ENCODE measurements around the gene VOPP1.
"Not testable (repeated sequence)": the region's sequence is repeated elsewhere in the genome, so short reads cannot be mapped to it uniquely, and the experiment has no call there.

Gene VOPP1

GRCh38 chr7:55591282-55591931, 19.1 kb upstream of the VOPP1 start:
- H3K9me3 Mint-ChIP-seq: no peaks in the 10 kb centered on the region
- H3K4me3 Mint-ChIP-seq: no peak overlapping the region
- intact Hi-C loops (cut with micrococcal nuclease): loop anchor here (10.0 kb wide), 2 partner anchors 157 to 317 kb away; no protein-coding TSS in a partner anchor
- H3K36me3 Mint-ChIP-seq (ENCODE audit: low read depth): no peaks in the 10 kb centered on the region
- H3K4me1 Mint-ChIP-seq (ENCODE audit: low read depth): peaks cover 38% of the 10 kb centered on the region
- no peak overlapping the region for H3K27ac Mint-ChIP-seq
- peaks cover 41% of the 10 kb centered on the region for H3K27me3 Mint-ChIP-seq

DNA sequence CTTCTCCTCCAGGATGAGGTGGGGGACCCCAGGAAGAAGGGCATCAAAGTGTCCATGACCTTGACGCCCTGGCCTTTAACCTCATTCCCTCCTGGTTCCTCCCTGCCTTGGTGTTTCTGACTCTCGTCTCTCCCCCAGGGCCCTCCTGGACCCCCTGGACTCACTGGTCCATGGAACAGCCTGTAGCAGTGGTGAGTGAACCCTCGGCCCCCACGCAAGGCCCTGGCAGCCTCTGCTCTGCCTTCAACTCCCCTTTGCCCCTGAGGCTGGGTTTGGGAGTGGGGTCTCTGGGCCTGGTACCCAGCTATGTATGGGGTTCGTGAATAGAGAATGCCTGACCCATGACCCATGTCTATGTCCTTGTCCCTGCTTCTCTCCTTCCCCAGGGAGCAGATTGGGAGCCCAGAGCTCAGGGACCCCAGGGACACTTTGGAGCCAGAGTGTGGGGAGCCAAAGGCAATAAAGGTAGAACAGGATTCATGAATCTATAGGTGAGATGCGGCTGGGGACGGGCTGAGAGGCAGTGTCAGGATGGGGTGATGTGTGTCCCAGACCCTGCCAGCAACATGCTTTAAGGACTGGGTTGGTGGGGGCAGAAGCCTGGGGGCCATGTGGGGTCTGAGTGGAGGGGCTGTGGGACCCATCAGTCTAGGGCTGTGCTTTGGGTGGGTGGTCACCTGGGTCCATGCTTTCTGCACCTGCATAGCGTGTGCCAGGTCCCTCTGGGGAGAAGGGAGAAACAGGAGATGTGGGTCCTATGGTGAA, 18.4 kb upstream of the VOPP1 start:
- Mint-ChIP-seq H3K4me1 (ENCODE audit: low read depth) (peaks cover 38% of the 10 kb centered on the region), H3K27ac (no peak overlapping the region), H3K36me3 (ENCODE audit: low read depth) (no peaks in the 10 kb centered on the region), H3K27me3 (peaks cover 41% of the 10 kb centered on the region), H3K9me3 (no peaks in the 10 kb centered on the region), H3K4me3 (no peak overlapping the region)
- intact Hi-C loops (cut with micrococcal nuclease): loop anchor here (10.0 kb wide), 2 partner anchors 156 to 316 kb away; no protein-coding TSS in a partner anchor

GRCh38 chr7:55589905-55590304, 17.6 kb upstream of the VOPP1 start:
- H3K27me3 Mint-ChIP-seq: peaks cover 41% of the 10 kb centered on the region
- H3K9me3 Mint-ChIP-seq: no peaks in the 10 kb centered on the region
- H3K27ac Mint-ChIP-seq: peak overlapping the region; percentile 55
- H3K4me3 Mint-ChIP-seq: no peak overlapping the region
- H3K4me1 Mint-ChIP-seq (ENCODE audit: low read depth): peaks cover 38% of the 10 kb centered on the region
- intact Hi-C loops (cut with micrococcal nuclease): loop anchor here (10.0 kb wide), 2 partner anchors 155 to 315 kb away; no protein-coding TSS in a partner anchor
- no peaks in the 10 kb centered on the region for H3K36me3 Mint-ChIP-seq (ENCODE audit: low read depth)

DNA sequence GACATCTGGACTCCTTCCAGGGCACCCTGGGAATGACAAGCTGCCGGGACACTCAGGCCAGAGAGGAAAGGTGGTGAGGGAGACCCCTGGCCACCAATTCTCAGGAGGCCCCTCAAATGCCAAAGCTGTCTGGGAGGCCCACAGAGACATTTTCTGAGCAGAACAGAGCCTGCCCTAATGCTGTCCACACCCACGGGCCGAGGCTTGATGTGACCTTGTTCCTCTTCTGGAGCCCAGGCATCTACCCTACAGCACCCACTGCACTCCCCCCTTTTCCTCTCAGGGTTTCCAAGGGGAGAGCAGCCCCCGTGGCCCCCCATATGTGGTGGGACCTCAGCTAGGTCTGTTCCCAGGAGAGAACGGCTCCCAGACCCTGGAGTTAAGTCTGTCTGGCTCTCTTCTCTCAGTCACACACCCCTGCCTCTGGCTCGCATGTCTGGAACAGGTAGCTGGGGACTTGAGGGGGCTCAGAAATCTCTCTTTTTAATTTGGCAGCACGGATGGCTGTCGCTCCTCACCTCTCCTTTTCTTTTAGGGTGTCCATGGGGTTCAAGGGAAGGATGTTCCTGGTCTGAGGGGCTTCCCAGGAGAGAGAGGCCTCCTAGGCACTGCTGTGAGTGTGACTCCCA, 16.8 kb upstream of the VOPP1 start:
- Mint-ChIP-seq H3K9me3 (no peaks in the 10 kb centered on the region), H3K4me1 (ENCODE audit: low read depth) (peaks cover 38% of the 10 kb centered on the region), H3K27ac (peak overlapping the region; percentile 55), H3K4me3 (no peak overlapping the region), H3K36me3 (ENCODE audit: low read depth) (no peaks in the 10 kb centered on the region), H3K27me3 (peaks cover 41% of the 10 kb centered on the region)
- intact Hi-C loops (cut with micrococcal nuclease): no loop called here

GRCh38 chr7:55588379-55588699, 16.0 kb upstream of the VOPP1 start:
- Mint-ChIP-seq H3K4me3 (no peak overlapping the region), H3K27ac (peak overlapping the region; percentile 55), H3K36me3 (ENCODE audit: low read depth) (no peaks in the 10 kb centered on the region), H3K4me1 (ENCODE audit: low read depth) (peaks cover 32% of the 10 kb centered on the region), H3K9me3 (no peaks in the 10 kb centered on the region), H3K27me3 (peaks cover 42% of the 10 kb centered on the region)
- intact Hi-C loops (cut with micrococcal nuclease): no loop called here

- intact Hi-C loops (cut with micrococcal nuclease): no loop called here
Measured at GRCh38 chr7:55587687-55588378, 15.5 kb upstream of the VOPP1 start.

DNA sequence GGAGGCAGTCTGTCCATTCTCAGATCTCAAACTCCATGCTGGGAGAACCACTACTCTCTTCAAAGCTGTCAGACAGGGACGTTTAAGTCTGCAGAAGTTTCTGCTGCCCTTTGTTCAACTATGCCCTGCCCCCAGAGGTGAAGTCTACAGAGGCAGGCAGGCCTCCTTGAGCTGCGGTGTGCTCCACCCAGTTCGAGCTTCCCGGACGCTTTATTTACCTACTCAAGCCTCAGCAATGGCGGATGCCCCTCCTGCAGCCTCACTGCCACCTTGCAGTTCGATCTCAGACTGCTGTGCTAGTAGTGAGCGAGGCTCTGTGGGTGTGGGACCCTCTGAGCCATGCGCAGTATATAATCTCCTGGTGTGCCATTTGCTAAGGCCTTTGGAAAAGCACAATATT, 10.4 kb upstream of the VOPP1 start:
- H3K4me3 Mint-ChIP-seq; intact Hi-C loops (cut with micrococcal nuclease); H3K4me1 Mint-ChIP-seq (ENCODE audit: low read depth); H3K36me3 Mint-ChIP-seq (ENCODE audit: low read depth); H3K9me3 Mint-ChIP-seq; H3K27ac Mint-ChIP-seq: not testable (repeated sequence)
- H3K27me3 Mint-ChIP-seq: peaks cover 40% of the 10 kb centered on the region

More at GRCh38 chr7:55587687-55588378, 15.5 kb upstream of the VOPP1 start:
- Mint-ChIP-seq H3K27me3 (peaks cover 47% of the 10 kb centered on the region), H3K27ac (peak overlapping the region; percentile 55), H3K36me3 (ENCODE audit: low read depth) (no peaks in the 10 kb centered on the region), H3K9me3 (no peaks in the 10 kb centered on the region), H3K4me3 (no peak overlapping the region), H3K4me1 (ENCODE audit: low read depth) (peaks cover 27% of the 10 kb centered on the region)

GRCh38 chr7:55576753-55577152, 4.5 kb upstream of the VOPP1 start:
- Mint-ChIP-seq H3K27ac (no peak overlapping the region), H3K9me3 (no peaks in the 10 kb centered on the region), H3K36me3 (ENCODE audit: low read depth) (peaks cover 2% of the 10 kb centered on the region), H3K27me3 (peaks cover 25% of the 10 kb centered on the region), H3K4me3 (no peak overlapping the region), H3K4me1 (ENCODE audit: low read depth) (peaks cover 28% of the 10 kb centered on the region)
- intact Hi-C loops (cut with micrococcal nuclease): no loop called here

GRCh38 chr7:55575733-55576132, 3.4 kb upstream of the VOPP1 start:
- peak overlapping the region; percentile 41 for H3K27ac Mint-ChIP-seq
- H3K4me1 Mint-ChIP-seq (ENCODE audit: low read depth): peaks cover 33% of the 10 kb centered on the region
- intact Hi-C loops (cut with micrococcal nuclease): no loop called here
- no peaks in the 10 kb centered on the region for H3K9me3 Mint-ChIP-seq
- peaks cover 7% of the 10 kb centered on the region for H3K36me3 Mint-ChIP-seq (ENCODE audit: low read depth)
- H3K4me3 Mint-ChIP-seq: no peak overlapping the region
- H3K27me3 Mint-ChIP-seq: peaks cover 20% of the 10 kb centered on the region

DNA sequence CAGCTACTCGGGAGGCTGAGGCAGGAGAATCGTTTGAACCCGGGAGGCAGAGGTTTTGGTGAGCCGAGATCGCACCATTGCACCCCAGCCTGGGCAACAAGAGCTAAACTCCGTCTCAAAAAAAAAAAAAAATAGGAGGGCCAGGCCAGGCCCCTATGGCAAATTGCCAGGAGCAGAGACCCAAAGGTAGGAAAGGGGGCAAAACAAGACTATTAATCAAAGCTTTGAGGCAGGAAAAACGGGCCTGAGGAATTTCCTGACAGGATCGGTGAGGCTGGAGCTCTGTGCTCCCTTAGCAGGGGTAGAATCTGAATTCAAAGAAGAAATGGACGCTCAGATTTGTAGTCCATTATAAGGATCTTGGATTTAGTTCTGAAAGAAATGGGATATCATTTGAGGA, 2.8 kb upstream of the VOPP1 start:
- H3K27ac Mint-ChIP-seq: peak overlapping the region; percentile 41
- H3K4me3 Mint-ChIP-seq: no peak overlapping the region
- peaks cover 19% of the 10 kb centered on the region for H3K27me3 Mint-ChIP-seq
- no peaks in the 10 kb centered on the region for H3K9me3 Mint-ChIP-seq
- H3K4me1 Mint-ChIP-seq (ENCODE audit: low read depth): peaks cover 39% of the 10 kb centered on the region
- intact Hi-C loops (cut with micrococcal nuclease): no loop called here
- H3K36me3 Mint-ChIP-seq (ENCODE audit: low read depth): peaks cover 13% of the 10 kb centered on the region

DNA sequence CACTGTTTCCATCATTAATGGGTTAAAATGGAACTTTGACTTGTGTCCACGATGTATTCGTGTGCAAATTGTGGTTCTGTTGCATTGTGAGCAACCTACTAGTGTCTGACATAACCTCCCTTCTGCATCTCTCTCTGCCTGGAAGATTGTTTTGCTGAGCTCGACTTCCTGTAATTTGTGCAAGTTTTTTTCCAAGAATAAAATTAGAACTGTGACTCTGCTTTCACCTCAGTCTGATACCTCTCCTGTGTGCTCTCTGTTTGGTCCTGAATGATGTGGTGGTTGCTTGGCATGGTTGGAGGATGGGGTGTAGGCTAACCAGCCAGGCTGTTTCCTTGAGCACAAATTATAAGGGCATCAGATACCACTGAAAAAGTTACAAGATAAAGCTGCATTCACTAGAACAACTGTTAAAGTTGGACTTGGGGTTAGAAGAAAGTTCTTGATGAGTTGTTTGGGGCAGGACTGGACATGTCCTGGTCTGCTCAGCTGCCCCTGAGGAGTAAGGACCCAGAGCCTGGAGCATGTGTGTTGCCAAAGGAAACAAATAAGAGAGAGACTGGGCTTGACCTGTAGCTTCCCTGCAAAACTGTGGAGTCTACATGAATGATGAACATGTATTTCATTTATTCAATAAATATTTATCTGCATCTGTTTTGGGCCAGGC, 1.9 kb upstream of the VOPP1 start:
- peaks cover 14% of the 10 kb centered on the region for H3K27me3 Mint-ChIP-seq
- peaks cover 22% of the 10 kb centered on the region for H3K36me3 Mint-ChIP-seq (ENCODE audit: low read depth)
- intact Hi-C loops (cut with micrococcal nuclease): no loop called here

DNA sequence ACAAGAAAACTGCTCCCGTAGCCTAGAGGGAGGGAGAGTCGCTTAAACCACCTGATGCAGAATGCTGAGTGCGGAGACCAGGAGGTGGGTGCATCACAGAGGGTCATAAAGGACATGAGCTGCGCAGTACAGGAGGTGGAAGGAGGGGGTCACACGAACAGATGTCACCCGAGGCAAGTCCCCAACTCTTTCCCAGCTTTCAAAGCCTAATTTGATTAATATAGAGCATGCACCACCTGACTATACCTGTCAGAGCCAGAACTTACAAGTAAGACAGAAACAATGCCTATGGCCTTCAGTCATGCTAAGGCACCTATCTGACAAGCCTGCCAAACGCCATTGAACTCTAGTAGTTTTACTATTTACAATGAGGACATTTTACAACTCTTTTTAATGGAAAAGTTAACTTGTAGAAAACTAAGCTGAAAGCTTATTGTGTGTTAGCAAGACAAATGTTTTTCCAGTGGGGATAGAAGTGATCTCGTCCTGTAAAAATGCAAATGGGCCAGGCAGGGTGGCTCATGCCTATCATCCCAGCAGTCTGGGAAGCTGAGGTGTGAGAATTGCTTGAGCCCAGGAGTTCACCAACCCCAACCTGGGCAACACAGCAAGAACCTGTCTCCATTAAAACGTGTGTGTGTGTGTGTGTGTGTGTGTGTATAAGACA, 1.1 kb upstream of the VOPP1 start:
- H3K27me3 Mint-ChIP-seq: peaks cover 12% of the 10 kb centered on the region
- peaks cover 56% of the 10 kb centered on the region for H3K4me1 Mint-ChIP-seq (ENCODE audit: low read depth)
- peak overlapping the region; percentile 71 for H3K4me3 Mint-ChIP-seq
- intact Hi-C loops (cut with micrococcal nuclease): no loop called here
- peak overlapping the region; percentile 71 for H3K27ac Mint-ChIP-seq
- H3K9me3 Mint-ChIP-seq: no peaks in the 10 kb centered on the region
- peaks cover 28% of the 10 kb centered on the region for H3K36me3 Mint-ChIP-seq (ENCODE audit: low read depth)

More for the DNA sequence above, 1.9 kb upstream of the VOPP1 start:
- Mint-ChIP-seq H3K27ac (peak overlapping the region; percentile 2), H3K9me3 (no peaks in the 10 kb centered on the region), H3K4me1 (ENCODE audit: low read depth) (peaks cover 48% of the 10 kb centered on the region), H3K4me3 (no peak overlapping the region)
